RWPE1 (cell line): ENCODE results near the gene ACAN.

Experiments
- CTCF ChIA-PET: fragments of 350-600 bp; sonication (Branson Sonifier 250); formaldehyde crosslinking; extraction: SDS; loops from one replicate; lab custom pipeline; 2021; lab: Yijun Ruan, JAX
- POLR2A ChIA-PET: fragments of 400-600 bp; formaldehyde crosslinking; extraction: SDS; loops from one replicate; lab custom pipeline; 2020; ENCODE audit warnings: antibody characterized with exemption; ENCODE audit not compliant: low non-redundant PET; lab: Yijun Ruan, JAX
- DNase-seq: peaks from one replicate; pipeline ENCODE4 v3.0.0; 2012; ENCODE audit warnings: low spot score
- H3K27ac ChIP-seq: fragments of 450-650 bp; 2 replicates; pipeline ENCODE4 v1.5.1; 2017
- CTCF ChIP-seq: fragments of 450-650 bp; conservative IDR thresholded peaks from 2 replicates; pipeline ENCODE4 v1.5.1; 2017; ENCODE audit warnings: low read depth, mild to moderate bottlenecking

Gene ACAN

GRCh38 chr15:88769161-88769971 lies 33.9 kb upstream of the ACAN start:
- CTCF ChIA-PET, result no interaction called here
- TF ChIP-seq CTCF, result no peak
- H3K27ac ChIP-seq, result no peak overlapping the region
- no peak for DNase-seq
- POLR2A ChIA-PET, result no interaction called here

DNA sequence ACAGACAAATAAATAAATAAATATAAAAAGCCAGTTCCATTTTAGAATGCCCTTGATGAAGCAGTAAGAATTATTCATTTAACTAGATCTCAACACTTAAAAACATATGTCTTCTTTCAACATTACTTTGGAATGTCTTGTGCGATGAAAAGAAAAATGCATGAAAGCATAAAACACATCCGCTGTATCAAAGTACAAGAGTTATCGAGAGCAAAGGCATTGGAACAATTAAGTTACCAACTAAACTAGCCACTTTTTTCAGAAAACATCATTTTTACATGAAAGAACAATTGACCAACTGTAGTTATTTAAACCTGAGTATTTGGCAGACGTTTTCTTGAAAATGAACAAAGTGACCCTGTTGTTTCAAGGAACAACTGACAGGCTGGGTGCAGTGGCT lies 27.5 kb upstream of the ACAN start:
- ChIA-PET CTCF (no interaction called here), POLR2A (no interaction called here)
- H3K27ac ChIP-seq, result no peak overlapping the region
- DNase-seq, result no peak
- TF ChIP-seq CTCF, result no peak

DNA sequence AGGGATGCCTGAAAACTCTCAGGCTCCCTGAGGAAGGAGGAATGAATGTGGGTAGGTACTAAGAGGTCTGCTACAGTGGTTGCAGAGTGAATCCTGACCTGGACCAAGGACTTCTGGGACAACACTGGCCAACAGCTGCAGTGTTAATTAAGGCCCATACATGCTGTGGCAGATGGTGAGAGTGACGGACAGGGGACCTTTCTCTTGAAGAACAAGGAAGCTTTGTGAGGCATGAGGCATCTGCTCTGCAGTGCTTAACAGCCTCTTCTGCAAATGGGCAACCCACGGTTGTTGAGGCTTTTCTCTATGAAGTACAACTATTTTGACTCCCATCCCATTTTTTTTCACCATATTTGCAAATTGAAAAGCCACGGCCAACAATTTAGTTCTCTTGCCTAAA lies 26.6 kb upstream of the ACAN start:
- POLR2A ChIA-PET, result no interaction called here
- CTCF ChIA-PET, result no interaction called here
- no peak for TF ChIP-seq CTCF
- DNase-seq, result no peak
- H3K27ac ChIP-seq, result no peak overlapping the region

- POLR2A ChIA-PET, result no interaction called here
- H3K27ac ChIP-seq, result no peak overlapping the region
- CTCF ChIA-PET, result no interaction called here
- no peak for TF ChIP-seq CTCF
- DNase-seq, result no peak
These were observed 23.3 kb upstream of the ACAN start for GRCh38 chr15:88779944-88780343.

DNA sequence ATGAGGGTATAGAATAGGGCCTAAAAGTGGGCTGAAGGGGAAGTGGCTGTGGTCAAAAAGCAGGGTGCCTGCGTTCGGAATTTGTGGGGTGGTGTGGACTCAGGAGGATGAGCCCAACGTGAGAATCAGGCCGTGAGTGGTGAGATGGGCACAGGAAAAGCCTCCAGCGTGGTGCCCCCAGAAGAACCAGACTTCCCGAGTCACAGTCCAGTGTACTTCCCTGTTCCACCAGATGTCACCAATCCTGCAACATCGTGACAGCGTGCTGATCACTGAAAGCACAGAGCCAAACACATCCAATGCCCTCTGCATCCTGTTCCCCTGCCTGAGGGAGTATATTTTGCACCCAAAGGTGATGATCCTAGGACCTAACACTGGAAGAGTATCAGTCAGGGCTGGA lies 20.8 kb upstream of the ACAN start:
- TF ChIP-seq CTCF, result no peak
- DNase-seq, result no peak
- CTCF ChIA-PET, result no interaction called here
- POLR2A ChIA-PET, result no interaction called here
- no peak overlapping the region for H3K27ac ChIP-seq

DNA sequence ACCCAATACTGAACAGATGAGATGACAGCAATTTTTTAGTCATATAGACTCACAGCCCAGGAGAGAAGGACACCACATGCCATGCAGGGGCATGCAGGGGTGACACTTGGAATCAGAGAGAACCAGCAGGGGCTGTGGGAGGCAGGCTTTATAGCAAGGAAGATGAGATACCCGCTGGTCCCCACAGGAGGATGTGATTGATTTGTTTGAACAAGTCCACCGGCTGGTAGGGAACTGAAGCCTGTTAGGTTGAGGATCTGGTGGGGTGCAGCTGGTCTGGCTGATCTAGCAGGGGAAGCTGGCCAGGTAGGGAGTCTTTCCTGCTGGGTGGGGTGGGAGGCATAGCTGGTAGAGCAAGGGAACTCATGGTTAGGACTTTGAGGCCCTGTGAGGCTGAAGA lies 18.0 kb upstream of the ACAN start:
- CTCF ChIA-PET, result no interaction called here
- POLR2A ChIA-PET, result no interaction called here
- no peak for TF ChIP-seq CTCF
- DNase-seq, result no peak
- H3K27ac ChIP-seq, result no peak overlapping the region
